ENCODE measurements around the gene PHACTR2. TPM values are rescaled to one million over a fixed set of nuclear protein-coding genes. Genes with fewer than 3 reads are reported as not detected.

Gene PHACTR2
- total and polyA plus RNA-seq, 10 of the 15 experiments (the other 5 are each of a cell fraction or from before 2014, with no cell fraction given) = 1.4 to 19.1 (median 5.3) TPM

GRCh38 chr6:143783077-143783476 lies 105.3 kb downstream of the PHACTR2 start:
- DNase-seq (ENCODE audit: low read depth, low spot score) (no peak), ATAC-seq (no peak), FAIRE-seq (no peak)
- 34% methylated on average over 3 of the region's 3 CpGs for whole genome bisulfite sequencing (ENCODE audit: insufficient coverage, insufficient replicate concordance, low lambda C conversion rate, missing lambda C conversion rate)
- ChIA-PET RAD21 (ENCODE audit: unreplicated experiment) (no interaction called here), POLR2A (no interaction called here), SMC1A (ENCODE audit: uncharacterized antibody, unreplicated experiment) (no interaction called here), CTCF (no interaction called here)
- H3K4me1 ChIP-seq (ENCODE audit: control insufficient read depth, insufficient read depth, low read length) = no peaks in the 10 kb centered on the region
- no peaks in the 10 kb centered on the region for H3K36me3 ChIP-seq (ENCODE audit: control insufficient read depth in 2 of 2, insufficient read depth in 2 of 2, low read length in 1 of 2)
- H3K27ac ChIP-seq (ENCODE audit: control insufficient read depth, insufficient read depth) = no peak overlapping the region
- no peaks in the 10 kb centered on the region for H3K27me3 ChIP-seq (replicated peaks in 1 of 2; ENCODE audit: control insufficient read depth in 2 of 2, insufficient read depth in 2 of 2, low read length in 1 of 2)
- BruUV-seq (replicated peaks) = no TSS peak
- no peak overlapping the region for H2AFZ ChIP-seq (ENCODE audit: control insufficient read depth, low read depth, low read length)
- H3K4me3 ChIP-seq = no peak overlapping the region
- intact Hi-C loops (cut with micrococcal nuclease; ENCODE audit: unreplicated experiment) (no loop called here), in situ Hi-C loops (cut with MboI) (no loop called here)
- no peak overlapping the region for H3K4me2 ChIP-seq (ENCODE audit: control insufficient read depth, insufficient read depth)
- no peaks in the 10 kb centered on the region for H4K20me1 ChIP-seq (ENCODE audit: control insufficient read depth, insufficient read depth)
- H3K79me2 ChIP-seq (ENCODE audit: control insufficient read depth, insufficient read depth, low read length) = no peaks in the 10 kb centered on the region
- TF ChIP-seq BACH1 (IDR thresholded peaks at IDR 0.05; ENCODE audit: borderline replicate concordance) = no peak
- TF ChIP-seq STAT3 (IDR thresholded peaks at IDR 0.05; ENCODE audit: low read depth, low read length) = no peak
- no peak for TF ChIP-seq TCF3 (IDR thresholded peaks at IDR 0.05; ENCODE audit: borderline replicate concordance, insufficient read depth, low read depth, low read length)
- no peak for TF ChIP-seq MAX (IDR thresholded peaks at IDR 0.05; ENCODE audit: low read depth, low read length)
- TF ChIP-seq POLR2AphosphoS5 (IDR thresholded peaks at IDR 0.05; ENCODE audit: low read length) = no peak
- TF ChIP-seq YBX1 (IDR thresholded peaks at IDR 0.05) = no peak
- no peak for TF ChIP-seq EP300 (IDR thresholded peaks at IDR 0.05; ENCODE audit: borderline replicate concordance in 1 of 2, control insufficient read depth in 1 of 2, low read depth in 2 of 2, low read length in 2 of 2)
- TF ChIP-seq ATF7 (IDR thresholded peaks at IDR 0.05; ENCODE audit: low read depth) = no peak
- no peak for TF ChIP-seq RB1 (IDR thresholded peaks at IDR 0.05; ENCODE audit: borderline replicate concordance)
- no peak for TF ChIP-seq NKRF (conservative IDR thresholded peaks at IDR 0.05)
- no peak for TF ChIP-seq NR2C2 (IDR thresholded peaks at IDR 0.05; ENCODE audit: borderline replicate concordance, control insufficient read depth, insufficient read length, low read depth)
- TF ChIP-seq NBN (IDR thresholded peaks at IDR 0.05) = no peak
- TF ChIP-seq CHD2 (IDR thresholded peaks at IDR 0.05; ENCODE audit: borderline replicate concordance, low read depth, low read length) = no peak
- TF ChIP-seq KAT2A (conservative IDR thresholded peaks at IDR 0.05; ENCODE audit: control insufficient read depth, low read depth, low read length) = no peak
- no peak for TF ChIP-seq SKIL (IDR thresholded peaks at IDR 0.05; ENCODE audit: low read depth, poor library complexity, severe bottlenecking)
- TF ChIP-seq ZBTB4 (CRISPR knock-in tag; IDR thresholded peaks at IDR 0.05) = no peak
- no peak for TF ChIP-seq DPF2 (IDR thresholded peaks at IDR 0.05)
- TF ChIP-seq CHD1 (IDR thresholded peaks at IDR 0.05; ENCODE audit: low read depth, low read length) = no peak
- no peak for TF ChIP-seq RBBP5 (conservative IDR thresholded peaks at IDR 0.05)
- no peak for TF ChIP-seq ZNF24 (IDR thresholded peaks at IDR 0.05)
- no peak overlapping the region for H3K9ac ChIP-seq (ENCODE audit: control insufficient read depth, insufficient read depth, low read length)
- no peaks in the 10 kb centered on the region; the same call in 2 of the 3 replicates for H3K9me3 ChIP-seq (replicated peaks; ENCODE audit: control insufficient read depth, insufficient read depth, low read length)
